Astrocyte (in vitro differentiated cells and primary cell): ENCODE data around the gene ARRDC1. TPM values are rescaled to one million over a fixed set of nuclear protein-coding genes. Genes with fewer than 3 reads are reported as not detected.

ENCODE experiments used
- DNase-seq: peaks from one replicate; pipeline ENCODE4 v3.0.0-alpha.2; 2010; ENCODE audit warnings: low read depth
- FAIRE-seq: peaks from 2 replicates; lab custom pipeline; 2011; peaks lifted over from hg19 to GRCh38; lab: Jason Lieb, UNC
- H2AFZ ChIP-seq: 2 replicates; pipeline ENCODE4 v1.6.0; 2012; ENCODE audit warnings: low read depth, low read length, inconsistent platforms
- H3K27ac ChIP-seq: 2 replicates; pipeline ENCODE4 v1.5.1; 2011; ENCODE audit warnings: low read depth, low read length, inconsistent platforms
- H3K27me3 ChIP-seq: 2 replicates; pipeline ENCODE4 v1.6.0; 2011; ENCODE audit warnings: low read length, inconsistent platforms; ENCODE audit not compliant: insufficient read depth
- H3K36me3 ChIP-seq: 2 replicates; pipeline ENCODE4 v1.5.1; 2011; ENCODE audit warnings: low read length, inconsistent platforms; ENCODE audit not compliant: insufficient read depth
- H3K4me1 ChIP-seq: 2 replicates; pipeline ENCODE4 v1.5.1; 2011; ENCODE audit warnings: low read length, inconsistent platforms; ENCODE audit not compliant: insufficient read depth
- H3K4me2 ChIP-seq: 2 replicates; pipeline ENCODE4 v1.6.0; 2012; ENCODE audit warnings: low read length, inconsistent platforms
- H3K4me3 ChIP-seq: 2 replicates; pipeline ENCODE4 v1.5.1; 2011; ENCODE audit warnings: low read depth, mild to moderate bottlenecking, low read length, inconsistent platforms; ENCODE audit not compliant: insufficient read depth
- H3K79me2 ChIP-seq: 2 replicates; pipeline ENCODE4 v1.6.0; 2012; ENCODE audit warnings: mild to moderate bottlenecking, low read length, inconsistent platforms; ENCODE audit not compliant: insufficient read depth
- H3K9ac ChIP-seq: 2 replicates; pipeline ENCODE4 v1.6.0; 2012; ENCODE audit warnings: mild to moderate bottlenecking, low read length, inconsistent platforms
- H3K9me3 ChIP-seq: 2 replicates; pipeline ENCODE4 v1.5.1; 2012; ENCODE audit warnings: low read depth, mild to moderate bottlenecking, low read length, inconsistent platforms; ENCODE audit not compliant: insufficient read depth
- H4K20me1 ChIP-seq: 2 replicates; pipeline ENCODE4 v1.6.0; 2012; ENCODE audit warnings: low read length, inconsistent platforms; ENCODE audit not compliant: insufficient read depth
- H3K27ac Mint-ChIP-seq: one replicate; pipeline ENCODE4 v1.8.0; 2021; ENCODE audit warnings: mild to moderate bottlenecking, mixed read lengths; ENCODE audit not compliant: unreplicated experiment
- H3K27me3 Mint-ChIP-seq: one replicate; pipeline ENCODE4 v1.8.0; 2021; ENCODE audit warnings: low read depth, mixed read lengths; ENCODE audit not compliant: unreplicated experiment
- H3K36me3 Mint-ChIP-seq: one replicate; pipeline ENCODE4 v1.8.0; 2021; ENCODE audit warnings: low read depth, mixed read lengths; ENCODE audit not compliant: unreplicated experiment
- H3K4me1 Mint-ChIP-seq: one replicate; pipeline ENCODE4 v1.8.0; 2021; ENCODE audit warnings: low read depth, mixed read lengths; ENCODE audit not compliant: unreplicated experiment
- H3K4me3 Mint-ChIP-seq: one replicate; pipeline ENCODE4 v1.8.0; 2021; ENCODE audit warnings: mild to moderate bottlenecking, moderate library complexity, mixed read lengths; ENCODE audit not compliant: unreplicated experiment
- H3K9me3 Mint-ChIP-seq: one replicate; pipeline ENCODE4 v1.8.0; 2021; ENCODE audit warnings: mild to moderate bottlenecking, mixed read lengths; ENCODE audit not compliant: unreplicated experiment
- EZH2 ChIP-seq: IDR thresholded peaks from 2 replicates; pipeline ENCODE4 v1.6.1; 2012; ENCODE audit warnings: mild to moderate bottlenecking, low read length, inconsistent platforms; ENCODE audit not compliant: insufficient read depth
- total RNA-seq: library from RNA; stranded (reverse); gene quantifications from 2 replicates; pipeline ENCODE4 v1.2.1, GENCODE V29; 2021
- TF ChIP-seq, protein P1 (sequence below): IDR thresholded peaks from 2 replicates; pipeline ENCODE4 v1.5.1; 2011; ENCODE audit warnings: low read depth, mild to moderate bottlenecking, inconsistent platforms, low read length, moderate library complexity; ENCODE audit not compliant: insufficient read depth

Gene ARRDC1
- total RNA-seq, 1 donor from 2014 or later: 14.2 TPM

DNA sequence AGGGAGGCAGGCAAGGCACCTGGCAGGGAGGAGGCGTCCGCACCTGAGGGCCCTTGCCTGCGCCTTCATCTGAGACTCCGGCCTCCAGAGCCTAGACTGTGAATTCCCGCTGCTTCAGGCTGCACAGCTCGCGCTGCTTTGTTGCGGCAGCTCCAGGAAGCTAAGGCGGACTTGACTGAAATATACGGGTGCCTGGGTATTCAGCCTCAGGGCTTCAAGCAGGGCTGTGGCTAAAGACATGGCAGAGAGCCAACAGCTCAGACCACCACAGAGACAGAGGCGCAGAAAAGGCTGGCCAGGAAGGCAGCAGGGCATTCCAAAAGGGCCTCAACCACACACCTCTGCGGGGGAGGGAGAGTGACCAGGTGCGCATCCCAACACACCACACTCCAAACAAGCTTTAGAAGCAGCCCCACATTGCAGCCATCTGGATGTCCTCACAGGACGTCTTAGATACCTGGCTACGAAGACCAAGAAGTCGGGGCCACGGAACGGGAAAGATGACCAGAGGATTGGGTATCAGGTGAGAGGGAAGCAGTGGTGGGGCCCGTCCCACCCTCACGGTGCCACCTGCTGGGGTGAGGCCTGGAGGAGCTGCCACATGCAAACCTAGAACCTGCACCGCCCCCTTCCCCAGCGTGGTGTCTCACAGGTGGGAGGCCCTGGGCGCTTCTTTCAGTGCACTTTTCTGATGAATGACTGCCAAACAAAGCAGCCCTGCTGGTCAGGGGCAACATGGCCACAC is 25.1 kb upstream of the ARRDC1 start:
- H3K4me3 ChIP-seq: no peak overlapping the region
- Mint-ChIP-seq H3K27me3 (no peaks in the 10 kb centered on the region), H3K27ac (peak overlapping the region; percentile 58), H3K9me3 (no peaks in the 10 kb centered on the region), H3K4me1 (peaks cover 6% of the 10 kb centered on the region), H3K4me3 (peak overlapping the region; percentile 20), H3K36me3 (peaks cover 8% of the 10 kb centered on the region)
- TF ChIP-seq EZH2: no peak
- TF ChIP-seq, protein P1, sequence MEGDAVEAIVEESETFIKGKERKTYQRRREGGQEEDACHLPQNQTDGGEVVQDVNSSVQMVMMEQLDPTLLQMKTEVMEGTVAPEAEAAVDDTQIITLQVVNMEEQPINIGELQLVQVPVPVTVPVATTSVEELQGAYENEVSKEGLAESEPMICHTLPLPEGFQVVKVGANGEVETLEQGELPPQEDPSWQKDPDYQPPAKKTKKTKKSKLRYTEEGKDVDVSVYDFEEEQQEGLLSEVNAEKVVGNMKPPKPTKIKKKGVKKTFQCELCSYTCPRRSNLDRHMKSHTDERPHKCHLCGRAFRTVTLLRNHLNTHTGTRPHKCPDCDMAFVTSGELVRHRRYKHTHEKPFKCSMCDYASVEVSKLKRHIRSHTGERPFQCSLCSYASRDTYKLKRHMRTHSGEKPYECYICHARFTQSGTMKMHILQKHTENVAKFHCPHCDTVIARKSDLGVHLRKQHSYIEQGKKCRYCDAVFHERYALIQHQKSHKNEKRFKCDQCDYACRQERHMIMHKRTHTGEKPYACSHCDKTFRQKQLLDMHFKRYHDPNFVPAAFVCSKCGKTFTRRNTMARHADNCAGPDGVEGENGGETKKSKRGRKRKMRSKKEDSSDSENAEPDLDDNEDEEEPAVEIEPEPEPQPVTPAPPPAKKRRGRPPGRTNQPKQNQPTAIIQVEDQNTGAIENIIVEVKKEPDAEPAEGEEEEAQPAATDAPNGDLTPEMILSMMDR: no peak
- H3K79me2 ChIP-seq: peaks cover 45% of the 10 kb centered on the region
- H2AFZ ChIP-seq: no peak overlapping the region
- no peaks in the 10 kb centered on the region for H3K27me3 ChIP-seq
- no peak overlapping the region for H3K27ac ChIP-seq
- peaks cover 17% of the 10 kb centered on the region for H3K4me1 ChIP-seq
- DNase-seq: no peak
- no peak overlapping the region for H3K9ac ChIP-seq
- H3K36me3 ChIP-seq: peaks cover 12% of the 10 kb centered on the region
- peaks cover 51% of the 10 kb centered on the region for H4K20me1 ChIP-seq
- no peaks in the 10 kb centered on the region for H3K9me3 ChIP-seq
- H3K4me2 ChIP-seq: no peak overlapping the region
- no peak for FAIRE-seq

DNA sequence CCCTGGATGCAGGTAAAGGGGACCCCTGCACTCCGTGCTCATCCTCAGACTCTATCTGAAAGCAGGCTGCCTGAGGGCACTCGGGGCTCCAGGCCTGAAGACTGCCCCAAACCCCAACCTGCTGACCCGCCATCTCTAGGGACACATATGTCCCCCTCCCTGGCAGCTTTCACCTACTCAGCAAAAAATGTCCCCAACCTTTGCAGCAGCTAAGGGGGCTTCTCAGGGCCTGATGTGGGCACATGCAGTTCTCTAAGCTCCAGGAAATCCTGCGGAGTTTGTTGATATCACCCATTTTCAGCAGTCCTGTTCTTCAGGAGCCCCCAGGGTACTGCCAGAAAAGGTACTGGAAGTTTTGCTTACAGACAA is 24.5 kb upstream of the ARRDC1 start:
- DNase-seq: no peak
- H3K27me3 Mint-ChIP-seq: no peaks in the 10 kb centered on the region
- H3K27me3 ChIP-seq: no peaks in the 10 kb centered on the region
- H2AFZ ChIP-seq: no peak overlapping the region
- peaks cover 6% of the 10 kb centered on the region for H3K4me1 Mint-ChIP-seq
- H3K4me3 Mint-ChIP-seq: no peak overlapping the region
- no peak for FAIRE-seq
- H3K36me3 Mint-ChIP-seq: peaks cover 4% of the 10 kb centered on the region
- TF ChIP-seq, protein P1: no peak
- no peak for TF ChIP-seq EZH2
- H3K4me3 ChIP-seq: no peak overlapping the region
- no peaks in the 10 kb centered on the region for H3K9me3 Mint-ChIP-seq
- peaks cover 50% of the 10 kb centered on the region for H4K20me1 ChIP-seq
- peaks cover 17% of the 10 kb centered on the region for H3K4me1 ChIP-seq
- no peak overlapping the region for H3K27ac Mint-ChIP-seq
- no peak overlapping the region for H3K4me2 ChIP-seq
- H3K36me3 ChIP-seq: peaks cover 11% of the 10 kb centered on the region
- no peak overlapping the region for H3K9ac ChIP-seq
- peaks cover 45% of the 10 kb centered on the region for H3K79me2 ChIP-seq
- H3K9me3 ChIP-seq: no peaks in the 10 kb centered on the region
- no peak overlapping the region for H3K27ac ChIP-seq
